Stimulated activated CD8-positive, alpha-beta memory T cell treated with anti-CD3 and anti-CD28 coated beads, Interleukin-2, amount 100 ng/mL, for 1 hour (primary cell): Measurements from ENCODE around the gene COMMD2.
A peak's percentile ranks its signal among the peaks of the same experiment; 100 is the strongest.

Source experiments
- DNase-seq, 2 donors: peaks; one replicate each; pipeline ENCODE4 v3.0.0-alpha.2; 2020; ENCODE audit warnings: low read depth in 2 of 2

The COMMD2 gene

DNA sequence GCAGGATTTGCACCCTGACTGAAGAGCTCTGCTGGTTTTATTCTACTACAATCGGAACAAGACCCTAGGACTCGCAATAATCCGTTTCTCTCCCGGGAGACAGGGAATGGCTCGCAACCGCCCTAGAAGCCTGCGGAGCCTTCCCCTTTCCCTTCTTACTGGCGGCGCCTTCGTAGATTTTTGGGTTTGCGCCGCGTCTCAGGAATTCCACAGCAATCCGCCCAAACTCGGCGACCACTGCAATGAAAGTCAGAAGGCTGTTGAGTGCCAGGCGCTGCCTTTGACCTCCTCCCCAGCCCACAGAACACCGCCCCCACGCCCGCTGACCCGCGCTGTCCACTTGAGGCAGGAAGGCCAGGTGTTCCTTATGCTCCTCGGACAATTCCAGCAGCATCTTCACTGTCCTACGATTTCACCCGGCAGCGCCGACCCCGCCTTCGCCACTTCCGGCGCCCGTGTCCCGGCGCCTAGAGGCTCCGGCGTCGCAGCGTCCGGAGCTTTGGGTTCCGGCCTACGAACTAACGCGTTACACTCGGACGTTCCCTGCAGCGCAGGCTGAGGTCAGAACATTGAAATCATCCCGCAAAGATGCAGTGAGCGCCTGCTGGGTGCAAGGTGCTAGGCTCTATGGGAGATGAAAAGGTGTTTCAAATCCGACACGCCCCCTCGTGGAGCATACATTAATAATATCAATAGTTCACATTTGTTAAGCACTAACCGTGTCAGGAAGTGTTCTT is at the start of gene COMMD2:
COMMD2 (minus strand) TSS at position 439 of the 737 bp plus-strand sequence; CDS start at position 394, 45 bp downstream.
- DNase-seq, result peak; percentile 39 to 44

DNA sequence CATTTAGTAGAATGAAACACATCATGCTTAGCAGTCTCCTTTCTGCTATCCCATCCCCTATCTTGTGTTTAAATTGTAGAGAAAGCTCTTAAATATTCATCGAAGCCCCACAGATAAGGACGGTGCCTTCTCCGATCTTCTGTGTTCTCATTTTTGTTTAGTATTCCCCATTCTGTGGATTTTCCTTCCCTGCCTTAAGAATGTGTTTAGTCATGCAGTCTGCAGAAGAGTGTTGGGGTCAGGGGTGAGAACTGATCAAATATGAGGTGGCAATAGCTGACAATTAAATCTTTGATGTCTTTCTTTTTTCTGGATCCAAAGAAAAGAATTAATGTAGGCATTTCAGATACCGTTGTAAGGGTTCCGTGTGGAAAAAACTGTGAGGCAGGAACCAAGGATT is 49.4 kb upstream of the COMMD2 start:
- no peak for DNase-seq

GRCh38 chr3:149801195-149801594 is 48.9 kb upstream of the COMMD2 start:
- no peak for DNase-seq

DNA sequence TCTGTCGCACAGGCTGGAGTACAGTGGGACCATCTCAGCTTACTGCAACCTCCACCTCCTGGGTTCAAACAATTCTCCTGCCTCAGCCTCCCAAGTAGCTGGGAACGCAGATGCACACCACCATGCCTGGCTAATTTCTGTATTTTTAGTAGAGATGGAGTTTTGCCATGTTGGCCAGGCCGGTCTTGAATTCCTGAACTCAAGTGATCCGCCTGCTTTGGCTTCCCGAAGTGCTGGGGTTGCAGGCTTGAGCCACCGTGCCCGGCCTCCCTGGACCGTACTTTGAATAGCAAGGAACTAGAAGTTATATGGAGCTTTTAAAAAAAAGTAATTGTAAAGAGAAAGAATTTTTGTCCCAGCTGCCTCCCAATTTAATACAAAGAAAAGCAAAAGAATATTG is 48.4 kb upstream of the COMMD2 start:
- DNase-seq, result no peak

DNA sequence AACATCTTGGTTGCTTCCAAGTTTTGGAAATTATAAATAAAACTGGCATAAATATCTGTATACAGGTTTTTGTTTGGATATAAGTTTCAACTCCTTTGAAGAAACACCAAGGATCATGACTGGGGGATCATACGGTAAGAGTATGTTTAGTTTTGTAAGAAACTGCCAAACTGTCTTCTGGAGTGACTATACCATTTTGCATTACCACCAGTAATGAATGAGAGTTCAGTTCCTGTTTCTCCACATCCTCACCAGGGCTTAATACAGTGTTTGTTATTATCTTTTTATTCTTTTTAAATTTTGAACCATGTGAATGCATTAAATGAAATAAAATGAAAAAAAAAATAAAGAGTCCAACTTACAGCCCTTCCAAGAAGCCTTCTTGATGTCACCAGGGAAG is 43.7 kb upstream of the COMMD2 start:
- no peak for DNase-seq

GRCh38 chr3:149792452-149793270 is 40.4 kb upstream of the COMMD2 start, which contains the start of gene ANKUB1:
ANKUB1 (minus strand) TSS chr3:149792554; CDS start chr3:149792366, 188 bp downstream.
- DNase-seq, result no peak

GRCh38 chr3:149790698-149791097 is 38.4 kb upstream of the COMMD2 start:
- DNase-seq, result no peak

DNA sequence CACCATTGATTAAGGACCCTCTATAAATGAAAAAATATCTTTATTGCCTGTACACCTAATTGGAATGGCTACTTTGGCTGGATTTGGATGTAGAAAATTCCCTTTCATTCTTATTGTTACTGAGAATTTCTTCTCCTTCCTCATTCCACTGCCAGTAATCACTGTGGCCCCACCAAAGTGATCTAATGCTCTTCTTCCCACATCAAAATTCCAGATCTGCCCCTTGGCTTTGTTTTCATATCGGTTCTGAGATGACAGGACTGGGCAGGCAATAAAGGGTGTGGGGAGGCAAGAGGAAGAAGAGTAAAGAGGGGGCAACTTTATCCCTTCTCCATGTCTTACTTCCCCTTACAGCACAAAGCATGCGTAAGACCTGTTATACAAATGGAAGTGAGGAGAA is 38.0 kb upstream of the COMMD2 start:
- DNase-seq, result no peak

DNA sequence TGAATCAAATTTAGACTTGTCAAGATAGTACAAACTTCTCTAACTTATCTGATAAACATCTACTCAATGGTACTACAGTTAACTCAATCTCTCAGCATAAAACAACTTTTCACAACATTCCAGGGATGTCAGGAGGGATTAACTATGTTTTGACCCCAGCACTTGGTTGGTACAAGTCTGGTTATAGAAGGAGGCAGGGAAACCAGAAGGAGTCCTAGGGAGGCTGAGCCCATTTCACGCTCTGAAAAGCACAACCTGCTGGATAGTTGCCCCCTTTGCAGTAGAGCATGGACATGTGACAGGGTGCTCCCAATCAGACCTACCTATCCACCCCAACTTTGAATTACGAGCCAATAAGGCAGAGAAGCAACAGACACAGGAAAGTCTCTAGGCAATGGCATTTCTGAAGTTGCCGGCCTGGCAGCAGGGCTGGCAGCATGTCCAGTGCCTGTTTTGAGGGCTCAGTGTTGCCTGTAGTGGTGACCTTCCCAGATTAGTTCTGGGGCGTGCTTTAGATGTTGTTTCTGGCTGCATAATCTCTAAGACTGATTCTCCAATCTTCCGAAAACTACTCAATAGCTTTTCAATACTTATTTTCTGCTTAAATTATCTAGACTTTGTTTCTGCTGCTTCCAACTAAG is 31.9 kb upstream of the COMMD2 start:
- DNase-seq, result no peak

- no peak for DNase-seq
Measured at GRCh38 chr3:149783576-149783975, 31.3 kb upstream of the COMMD2 start.

GRCh38 chr3:149781741-149782140 is 29.5 kb upstream of the COMMD2 start:
- no peak for DNase-seq

- DNase-seq, result no peak
Measured at GRCh38 chr3:149781211-149781610, 28.9 kb upstream of the COMMD2 start.

- no peak for DNase-seq
Measured at GRCh38 chr3:149777414-149778214, 25.3 kb upstream of the COMMD2 start.

DNA sequence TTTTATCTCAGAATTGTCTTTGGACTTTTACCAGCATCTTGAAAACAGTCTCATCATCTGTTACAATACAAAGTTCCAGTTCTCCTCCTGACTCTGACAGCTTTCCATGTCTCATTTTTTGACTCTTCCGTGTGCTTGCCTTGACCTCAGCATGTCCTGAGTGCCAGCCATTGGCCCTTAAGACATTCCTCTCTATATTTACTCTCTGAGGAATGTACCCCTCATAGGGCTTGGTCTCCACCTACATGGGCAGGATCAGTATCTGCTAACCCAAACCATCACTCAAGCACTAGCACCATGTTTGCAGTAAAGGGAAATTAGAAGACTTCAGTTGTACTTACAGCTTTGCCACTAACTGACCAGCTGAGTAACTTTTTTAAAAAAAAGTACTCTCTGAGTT is 23.9 kb upstream of the COMMD2 start:
- DNase-seq, result no peak

GRCh38 chr3:149772861-149773260 is 20.6 kb upstream of the COMMD2 start:
- DNase-seq, result no peak

GRCh38 chr3:149771652-149772271 is 19.5 kb upstream of the COMMD2 start:
- peak in 1 of 2 donors; percentile 2 for DNase-seq

DNA sequence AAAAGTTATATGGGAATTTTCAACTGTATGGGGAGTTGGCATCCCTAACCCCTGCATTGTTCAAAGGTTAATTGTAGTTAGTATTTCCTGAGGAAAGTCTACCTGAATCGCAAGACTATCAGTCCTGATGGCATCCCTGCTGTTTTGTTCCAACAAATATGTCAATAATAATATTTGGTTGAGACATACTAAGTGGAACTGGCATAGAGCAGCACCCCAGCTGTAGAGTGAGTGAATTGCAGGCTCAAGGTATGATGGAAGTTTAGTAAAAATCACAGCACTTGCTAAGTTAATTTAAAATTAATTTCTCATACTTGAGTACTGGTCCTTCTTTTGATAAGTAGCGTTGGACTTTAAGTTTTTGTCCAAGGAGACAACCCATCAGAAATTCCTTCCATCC is 18.0 kb upstream of the COMMD2 start:
- DNase-seq, result no peak

- DNase-seq, result no peak
Measured at GRCh38 chr3:149768704-149769103, 16.4 kb upstream of the COMMD2 start.

DNA sequence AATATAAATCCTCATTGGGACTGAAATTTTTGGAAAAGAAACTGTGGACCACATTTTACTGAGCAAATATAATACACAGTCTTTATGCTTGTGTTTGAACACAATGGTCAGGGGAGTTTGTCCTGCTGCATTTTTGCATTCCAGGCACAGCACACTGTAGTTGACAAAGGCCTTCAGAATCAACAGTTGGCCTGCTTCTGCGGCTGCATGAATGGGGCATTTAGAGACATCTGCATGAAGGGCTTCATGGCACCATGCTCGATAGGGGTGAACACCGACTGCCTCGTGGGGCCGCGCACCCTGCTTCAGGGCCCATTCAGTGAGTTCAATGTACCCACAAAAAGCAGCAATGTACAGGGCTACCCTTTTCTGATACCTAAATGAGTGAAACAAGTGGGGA is 15.4 kb upstream of the COMMD2 start:
- no peak for DNase-seq

GRCh38 chr3:149765762-149766334 is 13.6 kb upstream of the COMMD2 start:
- no peak for DNase-seq

- no peak for DNase-seq
Measured at GRCh38 chr3:149764302-149764701, 12.0 kb upstream of the COMMD2 start.
